Measurements from ENCODE around the gene CMSS1.

GRCh38 chr3:100029052-100029451 lies 211.4 kb downstream of the CMSS1 start:
- TF ChIP-seq, protein P1, sequence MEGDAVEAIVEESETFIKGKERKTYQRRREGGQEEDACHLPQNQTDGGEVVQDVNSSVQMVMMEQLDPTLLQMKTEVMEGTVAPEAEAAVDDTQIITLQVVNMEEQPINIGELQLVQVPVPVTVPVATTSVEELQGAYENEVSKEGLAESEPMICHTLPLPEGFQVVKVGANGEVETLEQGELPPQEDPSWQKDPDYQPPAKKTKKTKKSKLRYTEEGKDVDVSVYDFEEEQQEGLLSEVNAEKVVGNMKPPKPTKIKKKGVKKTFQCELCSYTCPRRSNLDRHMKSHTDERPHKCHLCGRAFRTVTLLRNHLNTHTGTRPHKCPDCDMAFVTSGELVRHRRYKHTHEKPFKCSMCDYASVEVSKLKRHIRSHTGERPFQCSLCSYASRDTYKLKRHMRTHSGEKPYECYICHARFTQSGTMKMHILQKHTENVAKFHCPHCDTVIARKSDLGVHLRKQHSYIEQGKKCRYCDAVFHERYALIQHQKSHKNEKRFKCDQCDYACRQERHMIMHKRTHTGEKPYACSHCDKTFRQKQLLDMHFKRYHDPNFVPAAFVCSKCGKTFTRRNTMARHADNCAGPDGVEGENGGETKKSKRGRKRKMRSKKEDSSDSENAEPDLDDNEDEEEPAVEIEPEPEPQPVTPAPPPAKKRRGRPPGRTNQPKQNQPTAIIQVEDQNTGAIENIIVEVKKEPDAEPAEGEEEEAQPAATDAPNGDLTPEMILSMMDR (IDR thresholded peaks at IDR 0.05): no peak
- no peak for TF ChIP-seq POLR2A (IDR thresholded peaks at IDR 0.05)
- TF ChIP-seq EP300 (IDR thresholded peaks at IDR 0.05): no peak
